Kidney (tissue), 14 donors: Measurements from ENCODE around the gene NCOA1. TPM values are rescaled to one million over a fixed set of nuclear protein-coding genes. Genes with fewer than 3 reads are reported as not detected.

ENCODE experiments used
- DNase-seq, 5 donors: peaks; one replicate each; pipeline ENCODE4 v3.0.0-alpha.2; 2013 to 2020
- FAIRE-seq: peaks from 2 replicates; lab custom pipeline; 2012; peaks lifted over from hg19 to GRCh38; lab: Jason Lieb, UNC
- H3K27ac ChIP-seq, 2 donors: one replicate each; pipeline ENCODE4 v1.7.0; 2013; ENCODE audit warnings: low read depth in 2 of 2, low read length in 2 of 2, inconsistent platforms in 1 of 2
- H3K27me3 ChIP-seq: one replicate; pipeline ENCODE4 v1.7.1; 2013; ENCODE audit warnings: low read length, inconsistent platforms; ENCODE audit not compliant: control insufficient read depth, insufficient read depth
- H3K36me3 ChIP-seq, 3 donors: one replicate each; pipeline versions ENCODE4 v1.7.0 to v1.7.1; 2013; ENCODE audit warnings: low read length in 3 of 3, control low read depth in 1 of 3, inconsistent platforms in 1 of 3; ENCODE audit not compliant: insufficient read depth in 3 of 3, control insufficient read depth in 2 of 3
- H3K4me1 ChIP-seq, 3 donors: one replicate each; pipeline versions ENCODE4 v1.7.0 to v1.7.1; 2013; ENCODE audit warnings: low read length in 3 of 3, inconsistent platforms in 1 of 3, low read depth in 1 of 3; ENCODE audit not compliant: control insufficient read depth in 2 of 3, insufficient read depth in 2 of 3
- H3K4me3 ChIP-seq, 3 donors: one replicate each; pipeline versions ENCODE4 v1.7.0 to v1.8.1; 2013; ENCODE audit warnings: low read length in 3 of 3, control low read depth in 1 of 3, inconsistent platforms in 1 of 3
- H3K9ac ChIP-seq, 3 donors: one replicate each; pipeline versions ENCODE4 v1.7.0 to v1.7.1; 2013; ENCODE audit warnings: low read length in 3 of 3, control low read depth in 1 of 3, inconsistent platforms in 1 of 3
- H3K9me3 ChIP-seq, 3 donors: one replicate each; pipeline versions ENCODE4 v1.7.0 to v1.7.1; 2013; ENCODE audit warnings: low read length in 3 of 3, control low read depth in 1 of 3, inconsistent platforms in 1 of 3; ENCODE audit not compliant: control insufficient read depth in 2 of 3, insufficient read depth in 1 of 3
- intact Hi-C: fragments of 100-400 bp; cut with DNase I; formaldehyde crosslinking; loops from one replicate; pipeline ENCODE4 v1.11.1; 2022
- polyA plus RNA-seq: library from polyadenylated mRNA; stranded (reverse); fragments of 350-450 nt; fragmentation: Illumina TruSeq; extraction: RNeasy Lipid Tissue Mini Kit (QIAGEN cat#74804); gene quantifications from one replicate; pipeline ENCODE4 v1.2.3, GENCODE V29; 2014; ENCODE audit warnings: low read depth, low replicate concordance; ENCODE audit not compliant: insufficient read depth
- total RNA-seq: library from RNA; stranded (reverse); fragmentation: NEBNext Ultra II Directional; extraction: Animal tissue kit (Norgen Biotek cat#: 25700); gene quantifications from one replicate; pipeline ENCODE4 v1.2.1, GENCODE V29; 2021
- TF ChIP-seq, protein P1 (sequence below): IDR thresholded peaks from 3 replicates; pipeline ENCODE4 v1.5.1; 2012; ENCODE audit warnings: mild to moderate bottlenecking, moderate library complexity, borderline replicate concordance; ENCODE audit not compliant: insufficient read depth; ENCODE audit errors: extremely low read depth
- donor health status: control.
- donor health status: control.
- donor health status: control.
- donor health status: control.
- donor health status: control.
- donor health status: DM: yes; HTN: yes; CAD: no.
- donor health status: Normal renal cell carcinoma (clear cell type).

NCOA1 gene
- total and polyA plus RNA-seq, 2 donors from 2014 or later = 11.6 to 41.5 TPM

DNA sequence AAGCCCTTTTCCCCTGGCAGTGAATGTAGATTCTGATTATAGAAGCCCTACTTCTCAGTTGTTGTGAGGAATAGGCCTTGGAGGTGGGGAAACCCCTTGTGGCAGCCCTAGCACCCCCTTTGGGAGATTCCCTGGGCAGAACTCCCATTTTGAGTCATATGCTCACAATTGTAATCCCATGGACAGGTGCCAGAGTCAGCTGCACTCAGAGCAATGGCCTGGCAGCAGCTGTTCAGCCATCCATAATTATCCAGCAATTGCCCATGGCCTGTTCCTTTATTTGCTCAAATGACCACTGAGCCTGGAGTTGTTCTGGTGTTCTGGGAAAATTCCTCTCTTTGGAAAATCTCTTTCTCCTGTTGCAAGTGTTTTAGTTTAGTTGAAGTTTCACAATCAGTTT lies 230.4 kb downstream of the NCOA1 start:
- H3K27ac ChIP-seq = peak overlapping the region in 1 of 2 donors; percentile 30
- intact Hi-C loops = no loop called here
- DNase-seq = peak in 2 of 5 donors; percentile 28 to 85
- H3K9ac ChIP-seq = no peak overlapping the region
- peaks cover 0 to 3% (median 0%) of the 10 kb centered on the region in 3 donors for H3K4me1 ChIP-seq
- TF ChIP-seq, protein P1, sequence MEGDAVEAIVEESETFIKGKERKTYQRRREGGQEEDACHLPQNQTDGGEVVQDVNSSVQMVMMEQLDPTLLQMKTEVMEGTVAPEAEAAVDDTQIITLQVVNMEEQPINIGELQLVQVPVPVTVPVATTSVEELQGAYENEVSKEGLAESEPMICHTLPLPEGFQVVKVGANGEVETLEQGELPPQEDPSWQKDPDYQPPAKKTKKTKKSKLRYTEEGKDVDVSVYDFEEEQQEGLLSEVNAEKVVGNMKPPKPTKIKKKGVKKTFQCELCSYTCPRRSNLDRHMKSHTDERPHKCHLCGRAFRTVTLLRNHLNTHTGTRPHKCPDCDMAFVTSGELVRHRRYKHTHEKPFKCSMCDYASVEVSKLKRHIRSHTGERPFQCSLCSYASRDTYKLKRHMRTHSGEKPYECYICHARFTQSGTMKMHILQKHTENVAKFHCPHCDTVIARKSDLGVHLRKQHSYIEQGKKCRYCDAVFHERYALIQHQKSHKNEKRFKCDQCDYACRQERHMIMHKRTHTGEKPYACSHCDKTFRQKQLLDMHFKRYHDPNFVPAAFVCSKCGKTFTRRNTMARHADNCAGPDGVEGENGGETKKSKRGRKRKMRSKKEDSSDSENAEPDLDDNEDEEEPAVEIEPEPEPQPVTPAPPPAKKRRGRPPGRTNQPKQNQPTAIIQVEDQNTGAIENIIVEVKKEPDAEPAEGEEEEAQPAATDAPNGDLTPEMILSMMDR = no peak
- FAIRE-seq = no peak
- H3K9me3 ChIP-seq = no peaks in the 10 kb centered on the region
- no peaks in the 10 kb centered on the region for H3K27me3 ChIP-seq
- H3K4me3 ChIP-seq = no peak overlapping the region
- no peaks in the 10 kb centered on the region for H3K36me3 ChIP-seq

DNA sequence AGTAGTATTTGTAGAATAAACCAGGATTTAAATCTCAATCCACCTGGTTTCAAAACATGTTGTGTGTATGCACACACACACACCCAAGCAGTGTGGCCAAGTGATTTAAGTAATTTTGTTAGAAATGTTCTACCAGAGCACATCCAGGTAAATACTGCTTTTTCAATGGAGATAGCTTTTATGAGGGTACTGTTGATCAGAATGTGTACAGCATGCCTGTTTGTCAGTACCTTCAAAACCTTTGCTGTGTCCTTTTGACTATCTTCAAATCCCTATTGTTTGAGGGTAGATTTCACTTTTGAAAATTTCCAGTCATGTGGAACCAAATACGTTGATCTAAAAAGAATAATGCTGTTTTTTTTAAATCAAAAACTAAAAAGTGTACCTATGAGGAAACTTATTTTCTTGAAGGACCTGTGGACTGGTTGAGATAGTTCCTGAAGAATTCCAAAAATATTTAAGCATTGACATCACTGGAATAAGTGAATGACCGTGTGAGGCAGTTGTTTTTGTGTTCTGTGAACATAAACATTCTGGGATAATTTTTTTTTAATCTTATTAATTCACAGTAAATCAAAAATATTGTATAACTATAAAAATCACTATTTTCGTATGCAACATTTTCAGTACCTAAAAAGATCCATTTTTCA lies 231.2 kb downstream of the NCOA1 start:
- TF ChIP-seq, protein P1 = no peak
- intact Hi-C loops = no loop called here
- Histone ChIP-seq H3K4me3 (no peak overlapping the region), H3K27me3 (no peaks in the 10 kb centered on the region), H3K9ac (no peak overlapping the region), H3K4me1 (peaks cover 0 to 3% (median 0%) of the 10 kb centered on the region in 3 donors), H3K9me3 (no peaks in the 10 kb centered on the region), H3K27ac (peak overlapping the region; percentile 3 to 30), H3K36me3 (no peaks in the 10 kb centered on the region)
- FAIRE-seq (no peak), DNase-seq (no peak)

DNA sequence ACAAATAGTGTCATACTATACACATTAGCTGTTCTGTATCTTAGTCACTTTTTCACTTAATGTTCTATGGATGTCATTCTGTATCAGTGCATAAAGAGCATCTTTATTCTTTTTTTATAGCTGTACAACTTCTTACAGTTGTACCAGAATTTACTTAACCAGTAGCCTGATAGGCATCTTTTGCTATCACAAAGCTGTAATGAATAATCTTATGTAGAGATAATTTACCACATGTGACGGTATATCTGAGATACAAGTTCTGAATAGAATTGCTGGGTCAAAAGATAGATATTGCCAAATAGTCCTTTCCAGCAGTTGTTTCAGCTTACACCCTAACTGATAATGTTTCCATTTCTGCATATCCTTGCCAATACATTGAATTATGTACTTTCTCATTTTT lies 232.1 kb downstream of the NCOA1 start:
- Histone ChIP-seq H3K27me3 (no peaks in the 10 kb centered on the region), H3K4me1 (peaks cover 0 to 3% (median 0%) of the 10 kb centered on the region in 3 donors), H3K4me3 (no peak overlapping the region), H3K9ac (no peak overlapping the region), H3K36me3 (no peaks in the 10 kb centered on the region), H3K27ac (no peak overlapping the region), H3K9me3 (no peaks in the 10 kb centered on the region)
- FAIRE-seq = no peak
- TF ChIP-seq, protein P1 = no peak
- no peak for DNase-seq
- intact Hi-C loops = no loop called here
